GM12892 (cell line): ENCODE measurements around the gene CAMK2B.

Experiments
- DNase-seq: peaks from one replicate; pipeline ENCODE4 v3.0.0; 2011; ENCODE audit not compliant: insufficient read length
- FAIRE-seq: peaks from 2 replicates; lab custom pipeline; 2011; peaks lifted over from hg19 to GRCh38; lab: Jason Lieb, UNC
- POLR2A ChIP-seq: IDR thresholded peaks from 2 replicates; pipeline ENCODE4 v1.6.1; 2011; ENCODE audit warnings: low read depth, low read length, control low read depth
- POLR2AphosphoS5 ChIP-seq: IDR thresholded peaks from 2 replicates; pipeline ENCODE4 v1.6.1; 2011; ENCODE audit warnings: low read depth, low read length, control low read depth
- TAF1 ChIP-seq: IDR thresholded peaks from 2 replicates; pipeline ENCODE4 v1.6.1; 2011; ENCODE audit warnings: low read depth, mild to moderate bottlenecking, control low read depth, low read length, borderline replicate concordance

Gene CAMK2B

DNA sequence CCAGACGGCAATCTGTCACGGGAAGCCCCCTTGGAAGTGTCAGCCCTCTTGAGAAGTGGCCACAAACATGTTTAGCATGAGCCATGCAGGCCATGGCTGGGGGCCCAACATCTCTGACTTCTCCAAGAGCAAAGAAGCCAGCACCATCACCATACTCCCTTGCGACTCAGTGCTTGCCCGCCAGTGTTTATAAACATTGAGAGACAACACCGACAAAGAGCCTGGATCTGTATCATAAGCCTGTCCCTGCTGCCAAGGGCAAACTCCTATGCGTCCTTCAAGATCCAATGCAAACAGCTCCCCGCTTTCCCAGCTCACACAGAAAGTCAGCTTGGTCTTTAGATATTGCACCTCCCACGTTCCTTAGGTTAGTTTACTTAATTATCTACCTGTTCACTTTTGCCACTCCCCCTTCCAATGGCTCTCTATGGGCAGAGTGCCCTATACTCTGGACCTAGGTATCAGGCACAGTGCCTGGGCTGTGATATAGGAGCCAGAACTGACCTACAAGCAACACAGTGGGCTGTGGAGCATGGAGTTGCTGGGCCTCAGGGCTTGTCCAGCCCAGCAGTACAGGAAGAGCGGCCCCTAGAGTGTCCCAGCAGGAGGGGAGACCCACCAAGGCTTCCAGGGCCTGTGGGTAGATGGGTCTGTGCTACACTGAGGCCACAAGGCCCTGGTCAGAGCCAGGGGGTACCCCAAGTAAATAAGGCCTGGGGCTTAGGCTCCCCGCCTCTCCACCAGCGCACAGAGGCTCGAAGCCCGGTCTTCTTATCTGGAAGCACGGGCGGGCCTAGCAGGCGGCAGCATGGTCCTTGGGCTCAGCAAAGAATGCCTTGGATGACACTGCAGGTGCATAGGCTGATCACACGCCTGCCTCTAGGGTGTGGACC, 37.7 kb downstream of the CAMK2B start:
- FAIRE-seq (no peak), DNase-seq (no peak)
- no peak for TF ChIP-seq POLR2AphosphoS5
- no peak for TF ChIP-seq POLR2A
- TF ChIP-seq TAF1: no peak

DNA sequence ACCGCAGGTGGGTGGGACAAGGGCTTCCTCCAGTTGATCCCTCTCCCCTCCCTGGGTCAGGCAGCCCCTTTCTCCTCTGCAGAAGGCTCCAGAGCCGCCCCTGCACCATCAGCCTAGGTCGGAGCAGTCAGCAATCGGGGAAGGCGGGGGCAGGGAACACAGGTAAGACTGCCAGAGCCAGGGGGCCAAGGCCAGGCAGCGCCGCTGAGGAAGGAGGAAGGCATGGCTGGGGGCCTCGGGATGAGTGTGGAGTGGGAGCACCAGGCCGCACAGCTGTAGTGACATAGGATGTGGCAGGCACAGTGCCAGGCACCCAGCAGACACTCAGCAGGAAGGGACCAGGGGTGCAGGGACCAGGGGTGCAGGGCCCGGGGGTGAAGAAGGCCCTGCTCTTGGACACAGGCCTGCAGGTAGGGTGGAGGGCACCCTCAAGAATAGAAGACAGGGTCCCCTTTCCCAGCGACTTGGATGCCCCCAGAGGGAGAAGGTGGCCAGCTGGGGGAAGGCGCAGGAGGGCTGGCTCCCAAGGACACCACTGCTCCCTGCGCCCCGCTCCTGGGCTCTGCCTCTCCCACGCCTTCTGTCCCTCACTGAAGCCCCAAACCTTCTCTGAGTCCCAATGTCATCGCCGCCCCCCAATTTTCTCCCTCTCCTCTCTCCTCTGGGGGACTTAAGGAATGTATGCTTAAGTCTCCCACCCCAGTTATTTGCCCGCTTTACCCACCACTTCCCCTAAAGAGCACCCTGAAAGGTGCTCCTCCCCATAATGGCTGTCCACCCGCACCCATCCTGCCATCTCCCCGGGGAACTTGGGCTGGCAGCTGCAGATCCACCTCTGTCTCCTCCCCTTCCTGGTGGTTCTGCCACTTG, 38.5 kb downstream of the CAMK2B start:
- TF ChIP-seq POLR2AphosphoS5 (no peak), POLR2A (no peak), TAF1 (no peak)
- no peak for FAIRE-seq
- no peak for DNase-seq

DNA sequence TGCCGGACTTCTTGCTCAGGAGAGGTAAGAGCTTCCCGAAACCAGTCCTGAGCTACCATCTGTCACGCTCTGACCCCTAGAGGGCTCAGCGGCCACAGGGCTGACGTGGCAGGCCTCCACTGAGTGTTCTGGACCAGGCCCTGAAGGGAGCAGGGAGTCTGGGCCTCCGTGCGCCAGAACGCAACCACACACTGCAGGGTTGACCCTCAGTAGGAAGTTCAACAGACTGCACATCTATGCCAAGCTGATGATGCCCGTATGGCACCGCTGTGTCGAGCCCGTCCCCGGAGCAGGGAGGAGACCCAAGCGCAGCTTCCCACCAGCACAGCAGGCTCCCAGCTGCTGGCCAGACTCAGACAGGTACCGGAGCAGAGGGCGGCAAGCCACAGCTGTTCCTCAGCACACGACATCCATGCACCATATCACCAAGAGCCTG, 39.2 kb downstream of the CAMK2B start:
- DNase-seq (no peak), FAIRE-seq (no peak)

DNA sequence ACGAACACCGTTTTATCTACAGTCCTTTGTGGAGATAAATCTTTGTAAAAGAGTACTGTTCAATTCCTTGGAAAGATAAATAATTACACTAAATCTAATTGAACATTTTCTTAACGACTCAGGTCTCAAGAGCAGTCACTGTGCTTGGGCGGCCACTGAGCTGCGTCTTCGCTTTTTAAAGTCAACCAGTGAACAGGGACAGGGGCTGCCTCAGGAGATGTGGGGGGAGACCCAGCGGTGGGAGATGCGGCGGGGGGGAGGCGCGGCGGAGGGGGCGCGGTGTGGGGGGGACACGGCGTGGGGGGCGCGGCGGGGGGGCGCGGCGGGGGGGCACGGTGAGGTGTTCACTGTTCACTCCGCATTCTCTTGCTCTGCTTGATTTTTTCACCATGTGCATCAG, 39.8 kb downstream of the CAMK2B start:
- DNase-seq (no peak), FAIRE-seq (no peak)
- TF ChIP-seq POLR2A (no peak), POLR2AphosphoS5 (no peak), TAF1 (no peak)

More for the DNA sequence above, 39.2 kb downstream of the CAMK2B start:
- TF ChIP-seq TAF1 (no peak), POLR2A (no peak), POLR2AphosphoS5 (no peak)

DNA sequence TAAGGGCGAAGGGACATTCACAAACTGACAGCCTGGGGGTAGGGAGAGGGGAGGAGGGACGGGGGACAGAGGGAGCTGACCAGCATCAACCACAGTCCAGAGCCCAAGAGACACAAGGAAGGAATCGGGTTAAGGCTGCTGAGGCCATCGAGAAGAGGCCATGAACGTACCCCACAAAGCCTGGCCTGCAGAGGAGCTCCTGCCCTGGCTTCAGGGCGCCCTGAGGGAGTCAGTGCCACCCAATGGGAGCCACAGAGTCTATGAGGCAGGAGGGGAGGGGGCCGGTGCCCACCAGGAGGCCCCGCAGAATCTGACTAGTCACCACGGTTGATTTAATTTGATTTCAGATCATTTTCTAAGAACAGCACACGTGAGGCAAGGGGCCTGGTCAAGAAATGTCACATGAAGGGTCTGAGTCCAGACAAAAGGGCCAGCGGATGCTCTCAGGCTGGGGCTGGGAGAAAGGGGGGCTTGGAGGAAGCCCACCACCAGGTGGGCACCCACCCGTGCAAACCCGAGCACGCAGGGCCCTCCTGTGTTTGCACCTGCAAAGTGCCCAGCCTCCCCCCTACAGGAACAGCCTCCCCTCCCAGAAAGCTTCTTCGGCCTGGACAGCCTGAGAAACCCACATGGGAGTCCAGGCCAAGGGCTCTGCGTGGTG, 40.4 kb downstream of the CAMK2B start:
- DNase-seq: no peak
- FAIRE-seq: no peak
- TF ChIP-seq TAF1: no peak
- no peak for TF ChIP-seq POLR2A
- TF ChIP-seq POLR2AphosphoS5: no peak

DNA sequence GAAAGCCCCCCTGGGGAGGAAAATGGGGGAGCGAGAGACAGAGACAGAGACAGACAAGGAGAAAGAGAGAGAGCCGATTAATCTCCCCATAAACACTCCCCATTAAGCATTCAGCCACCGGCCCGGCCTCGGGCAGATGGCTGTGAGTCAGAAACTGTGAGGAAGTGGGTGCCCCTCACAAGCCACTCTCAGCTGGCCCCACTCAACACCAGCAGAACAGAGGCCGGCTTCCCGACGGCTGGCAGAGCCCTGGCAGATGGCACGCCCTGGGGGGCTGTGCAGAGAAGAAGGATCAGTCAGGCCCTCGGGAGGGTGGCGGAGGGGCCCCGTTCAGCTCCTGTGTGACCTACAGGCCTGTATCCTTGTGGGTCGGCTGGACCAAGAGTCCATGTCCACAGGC, 41.2 kb downstream of the CAMK2B start:
- DNase-seq: no peak
- no peak for FAIRE-seq
- TF ChIP-seq TAF1 (no peak), POLR2AphosphoS5 (no peak), POLR2A (no peak)

DNA sequence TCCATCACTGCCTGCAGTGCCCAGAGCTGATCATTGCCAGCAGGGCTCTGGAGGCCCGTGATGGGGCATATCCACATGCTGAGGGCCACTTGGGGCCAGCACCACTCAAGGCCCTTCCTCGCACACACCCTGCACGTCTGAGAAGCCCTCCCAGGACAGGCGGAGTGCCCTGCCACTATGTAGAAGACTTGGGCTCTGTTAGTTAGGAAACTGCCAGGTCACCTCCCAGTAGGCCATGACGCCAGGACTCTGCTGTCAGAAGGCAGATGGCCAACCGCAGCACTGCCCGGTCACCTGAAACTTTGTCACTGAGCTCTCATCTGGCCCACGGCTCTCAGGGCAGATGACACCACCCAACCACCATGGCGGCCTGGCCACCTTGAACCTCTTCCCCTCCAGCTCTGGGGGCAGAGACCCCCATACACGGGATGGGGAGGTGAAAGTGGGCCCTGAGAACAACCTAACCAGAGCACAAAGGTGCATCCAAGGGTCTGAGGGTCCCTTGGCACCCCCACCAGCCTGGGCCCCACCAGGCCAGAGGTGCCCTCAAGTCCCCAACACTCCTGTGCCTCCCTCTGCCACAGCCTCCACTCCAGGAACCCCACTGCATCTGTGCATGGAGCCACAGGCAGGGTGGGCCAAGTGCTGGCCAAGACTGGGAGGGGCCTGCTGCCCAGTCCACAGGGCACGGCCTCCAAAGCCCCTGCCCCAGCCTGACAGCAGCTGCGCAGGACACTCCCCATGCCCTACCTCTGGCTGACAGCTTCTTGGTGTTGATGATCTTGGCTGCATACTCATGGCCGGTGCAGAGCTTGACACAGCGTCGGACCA, 41.8 kb downstream of the CAMK2B start:
- DNase-seq: no peak
- no peak for TF ChIP-seq TAF1
- no peak for TF ChIP-seq POLR2AphosphoS5
- no peak for TF ChIP-seq POLR2A
- no peak for FAIRE-seq

DNA sequence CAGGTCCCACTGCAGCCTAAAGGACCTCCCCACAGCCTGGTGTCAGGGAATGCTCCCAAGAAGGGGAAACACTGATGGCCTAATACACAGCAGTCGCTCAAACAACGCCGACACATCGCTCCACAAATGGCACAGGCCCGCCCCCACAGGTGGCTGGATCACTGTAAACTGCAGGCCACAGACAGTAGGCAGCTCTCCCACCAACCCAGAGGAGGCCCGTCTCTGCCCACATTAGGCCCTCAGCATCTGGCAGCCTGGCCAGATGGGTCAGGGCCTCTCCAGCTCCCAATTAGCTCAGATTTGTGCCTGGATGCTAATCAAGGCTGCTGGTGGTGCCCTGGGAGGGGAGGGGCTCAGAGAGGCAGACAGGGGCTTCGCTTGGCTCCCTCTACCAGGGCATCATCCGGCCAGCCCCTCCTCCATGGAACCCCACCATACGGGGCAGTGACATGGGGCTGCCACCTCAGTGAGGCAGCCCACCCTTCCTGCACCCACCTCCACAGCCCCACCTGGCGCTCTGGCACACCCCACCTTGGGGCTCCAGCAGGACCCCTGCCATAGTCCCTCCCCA, 42.7 kb downstream of the CAMK2B start:
- no peak for TF ChIP-seq POLR2AphosphoS5
- TF ChIP-seq TAF1: no peak
- TF ChIP-seq POLR2A: no peak
- FAIRE-seq: no peak
- DNase-seq: no peak

DNA sequence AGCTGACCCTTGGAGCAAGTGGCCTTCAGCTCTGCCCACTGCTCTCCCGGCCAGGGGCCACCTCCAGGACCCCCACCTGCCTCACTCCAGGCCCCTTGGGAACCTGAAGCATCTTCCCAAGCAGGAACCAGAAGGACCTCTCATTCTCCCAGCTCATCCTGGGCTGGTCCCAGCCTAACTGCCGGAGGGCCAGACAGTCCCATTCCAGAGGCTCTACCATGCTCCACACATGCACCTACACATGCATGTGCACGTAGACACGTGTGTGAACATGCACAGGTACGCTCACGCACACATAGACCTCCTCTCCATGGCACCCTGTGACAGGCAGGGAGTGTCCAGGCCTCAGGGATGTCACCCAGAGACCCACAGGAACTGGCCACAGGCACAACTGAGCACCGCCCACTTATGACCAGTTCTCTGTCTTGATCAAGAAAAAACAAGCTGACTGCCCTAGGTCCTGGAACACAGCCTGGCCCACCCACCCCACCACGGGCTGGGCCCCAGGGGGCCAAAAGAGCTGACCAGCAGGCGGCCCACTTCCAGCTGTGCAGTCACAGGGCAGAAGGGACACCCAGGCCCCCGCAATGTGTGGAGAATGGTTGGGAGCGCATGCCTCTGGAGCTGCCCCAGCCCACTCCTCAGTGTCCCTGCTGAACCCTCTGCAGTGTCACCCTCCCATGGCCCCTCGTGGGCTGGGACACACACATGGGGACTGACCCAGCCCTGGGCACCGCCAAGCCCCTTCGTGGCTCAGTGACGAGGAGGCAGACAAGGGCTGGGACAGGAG, 43.4 kb downstream of the CAMK2B start:
- DNase-seq (no peak), FAIRE-seq (no peak)
- no peak for TF ChIP-seq TAF1
- no peak for TF ChIP-seq POLR2AphosphoS5
- TF ChIP-seq POLR2A: no peak
